HG03064 (cell line): ENCODE data around the gene CYBRD1.

ENCODE experiments used
- ATAC-seq: cut with Tn5 transposase; IDR thresholded peaks from one replicate; pipeline ENCODE4 v1.9.1; 2021; ENCODE audit warnings: low read depth; ENCODE audit not compliant: unreplicated experiment

The CYBRD1 gene

GRCh38 chr2:171553236-171553635 is 31.0 kb downstream of the CYBRD1 start:
- ATAC-seq = no peak

GRCh38 chr2:171553858-171554257 is 31.6 kb downstream of the CYBRD1 start:
- ATAC-seq = no peak

- no peak for ATAC-seq
These were observed 32.8 kb downstream of the CYBRD1 start for GRCh38 chr2:171554991-171555615.

- ATAC-seq = no peak
These were observed 35.1 kb downstream of the CYBRD1 start for GRCh38 chr2:171557363-171557762.

- no peak for ATAC-seq
These were observed 41.0 kb downstream of the CYBRD1 start for GRCh38 chr2:171563301-171563700.

- no peak for ATAC-seq
These were observed 42.2 kb downstream of the CYBRD1 start for GRCh38 chr2:171564463-171564862.

GRCh38 chr2:171566057-171566456 is 43.8 kb downstream of the CYBRD1 start:
- ATAC-seq = no peak

- no peak for ATAC-seq
These were observed 44.5 kb downstream of the CYBRD1 start for GRCh38 chr2:171566753-171567152.

- ATAC-seq = no peak
These were observed 45.8 kb downstream of the CYBRD1 start for GRCh38 chr2:171568089-171568488.

GRCh38 chr2:171571721-171572120 is 49.4 kb downstream of the CYBRD1 start:
- ATAC-seq = no peak

GRCh38 chr2:171574149-171574795 is 52.0 kb downstream of the CYBRD1 start:
- ATAC-seq = peak; percentile 92

- no peak for ATAC-seq
These were observed 53.3 kb downstream of the CYBRD1 start for GRCh38 chr2:171575606-171576005.

- ATAC-seq = no peak
These were observed 56.0 kb downstream of the CYBRD1 start for GRCh38 chr2:171578127-171578803.

- ATAC-seq = no peak
These were observed 57.2 kb downstream of the CYBRD1 start for GRCh38 chr2:171579481-171579880.

GRCh38 chr2:171583566-171583965 is 61.3 kb downstream of the CYBRD1 start:
- no peak for ATAC-seq

GRCh38 chr2:171584001-171584400 is 61.7 kb downstream of the CYBRD1 start:
- no peak for ATAC-seq

GRCh38 chr2:171587132-171587531 is 64.9 kb downstream of the CYBRD1 start:
- ATAC-seq = no peak

- ATAC-seq = no peak
These were observed 65.3 kb downstream of the CYBRD1 start for GRCh38 chr2:171587567-171587966.

GRCh38 chr2:171590116-171590515 is 67.8 kb downstream of the CYBRD1 start:
- no peak for ATAC-seq

GRCh38 chr2:171592036-171592555 is 69.8 kb downstream of the CYBRD1 start:
- no peak for ATAC-seq

GRCh38 chr2:171595456-171595855 is 73.2 kb downstream of the CYBRD1 start:
- ATAC-seq = no peak

- ATAC-seq = no peak
These were observed 73.6 kb downstream of the CYBRD1 start for GRCh38 chr2:171595896-171596295.
